Measurements from ENCODE around the gene SHH. TPM values are rescaled to one million over a fixed set of nuclear protein-coding genes. Genes with fewer than 3 reads are reported as not detected.

Gene SHH
- total RNA-seq, 1 experiment from 2014 or later, result 0.26 TPM

DNA sequence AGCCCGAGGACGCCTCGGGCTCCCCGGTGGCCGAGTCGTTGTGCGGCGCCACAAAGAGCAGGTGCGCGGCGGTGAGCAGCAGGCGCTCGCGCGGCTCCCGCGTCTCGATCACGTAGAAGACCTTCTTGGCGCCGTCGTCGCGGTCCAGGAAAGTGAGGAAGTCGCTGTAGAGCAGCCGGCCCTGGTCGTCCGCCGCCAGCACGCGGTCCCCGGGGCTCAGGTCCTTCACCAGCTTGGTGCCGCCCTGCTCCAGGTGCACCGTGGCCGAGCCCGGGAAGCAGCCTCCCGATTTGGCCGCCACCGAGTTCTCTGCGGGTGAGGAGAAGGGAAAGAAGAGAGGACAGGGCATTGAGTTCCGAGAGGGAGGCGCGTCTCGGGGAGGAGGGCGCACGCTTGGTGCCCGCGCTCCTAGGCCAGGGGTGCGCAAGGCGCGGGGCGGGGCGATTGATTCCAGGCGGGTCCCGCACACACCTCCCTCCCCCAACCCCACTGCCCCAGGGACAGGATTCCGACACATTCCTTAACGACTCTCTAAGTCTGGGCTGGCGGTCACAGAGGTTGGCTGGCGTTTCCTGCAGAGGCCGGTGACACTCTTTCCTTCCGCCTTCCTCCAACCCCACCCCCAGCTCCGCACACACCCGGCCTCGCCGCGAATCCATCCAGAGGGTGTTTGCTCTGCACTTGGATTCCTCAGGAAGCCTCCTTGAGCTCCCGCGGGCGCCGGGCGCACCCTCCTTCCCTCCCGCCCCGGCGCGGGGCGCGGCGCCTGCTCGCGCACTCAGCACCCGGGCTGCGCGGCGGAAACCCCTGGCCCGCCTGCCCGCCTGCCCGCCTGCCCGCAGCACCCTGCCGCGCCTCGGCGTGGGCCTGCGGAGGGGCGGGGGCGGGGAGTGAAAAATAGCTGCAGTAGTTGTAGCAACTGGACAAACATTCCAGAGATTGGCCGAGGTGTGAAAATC is 8.6 kb downstream of the SHH start (continued):
- TF ChIP-seq, protein P1, sequence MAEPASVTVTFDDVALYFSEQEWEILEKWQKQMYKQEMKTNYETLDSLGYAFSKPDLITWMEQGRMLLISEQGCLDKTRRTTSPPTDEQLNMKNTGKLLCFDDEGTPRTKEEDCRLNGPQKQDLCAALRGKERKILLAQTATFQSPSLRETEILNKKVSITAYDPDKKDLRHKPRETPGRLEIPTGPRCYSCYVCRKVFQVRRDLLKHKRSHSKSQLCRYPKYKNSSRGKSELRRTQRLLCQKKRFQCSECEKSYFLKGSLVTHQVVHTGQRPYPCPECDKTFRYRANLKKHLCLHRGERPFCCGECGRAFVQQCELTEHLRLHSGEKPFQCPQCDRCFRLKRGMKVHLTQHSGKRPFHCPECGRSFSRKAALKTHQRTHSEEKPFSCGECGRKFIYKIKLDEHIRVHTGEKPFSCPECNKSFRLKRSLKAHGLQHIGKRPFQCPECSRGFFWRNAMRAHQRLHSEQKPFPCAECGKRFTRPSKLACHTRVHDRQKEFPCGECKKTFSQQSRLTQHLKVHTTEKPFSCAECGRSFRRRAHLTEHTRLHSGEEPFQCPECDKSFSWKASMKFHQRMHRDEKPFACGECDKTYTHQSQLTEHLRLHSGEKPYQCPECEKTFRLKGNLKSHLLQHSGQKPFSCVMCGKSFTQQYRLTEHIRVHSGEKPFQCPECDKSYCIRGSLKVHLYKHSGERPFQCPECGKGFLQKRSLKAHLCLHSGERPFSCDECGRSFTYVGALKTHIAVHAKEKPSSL (CRISPR knock-in tag; conservative IDR thresholded peaks at IDR 0.05), result no peak

DNA sequence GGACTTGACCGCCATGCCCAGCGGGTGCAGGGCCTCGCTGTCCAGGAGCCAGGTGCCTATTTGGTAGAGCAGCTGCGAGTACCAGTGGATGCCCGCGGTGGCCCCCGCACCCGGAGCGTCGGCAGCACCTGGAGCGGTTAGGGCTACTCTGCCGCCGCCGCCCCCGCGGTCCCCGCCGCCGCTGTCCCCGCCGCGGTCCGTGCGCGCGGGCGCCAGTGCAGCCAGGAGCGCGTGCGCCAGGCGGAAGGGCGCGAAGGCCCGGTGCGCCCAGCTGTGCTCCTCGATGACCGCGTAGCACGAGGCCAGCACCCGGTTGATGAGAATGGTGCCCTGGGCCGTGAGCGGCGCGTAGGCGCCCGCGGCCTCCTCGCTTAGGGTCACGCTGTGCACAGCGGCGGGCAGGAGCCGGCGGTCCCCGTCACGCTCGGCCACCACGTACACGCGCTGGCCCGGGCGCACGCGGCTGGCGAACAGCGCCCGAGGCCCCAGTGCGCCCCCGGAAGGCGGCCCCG is 9.3 kb downstream of the SHH start:
- peaks cover 96% of the 10 kb centered on the region for H3K27me3 Mint-ChIP-seq (ENCODE audit: low read depth)
- H3K4me3 Mint-ChIP-seq, result no peak overlapping the region
- H3K4me1 Mint-ChIP-seq, result peaks cover 22% of the 10 kb centered on the region
- no peaks in the 10 kb centered on the region for H3K9me3 Mint-ChIP-seq
- DNase-seq (ENCODE audit: low spot score), result no peak
- CTCF ChIA-PET, result no interaction called here
- H3K27ac Mint-ChIP-seq, result no peak overlapping the region
- POLR2A ChIA-PET, result no interaction called here
- ATAC-seq, result no peak
- H3K36me3 Mint-ChIP-seq, result no peaks in the 10 kb centered on the region
- TF ChIP-seq CREM (CRISPR knock-in tag; IDR thresholded peaks at IDR 0.05), result peak; percentile 79; the same call in 1 of the 2 replicates
- peak; percentile 94; the same call in 1 of the 2 replicates for TF ChIP-seq ZNF219 (CRISPR knock-in tag; IDR thresholded peaks at IDR 0.05; ENCODE audit: borderline replicate concordance)
- TF ChIP-seq ZNF138 (CRISPR knock-in tag; conservative IDR thresholded peaks at IDR 0.05), result peak; percentile 91; the same call in 1 of the 2 replicates
- TF ChIP-seq, protein P2, sequence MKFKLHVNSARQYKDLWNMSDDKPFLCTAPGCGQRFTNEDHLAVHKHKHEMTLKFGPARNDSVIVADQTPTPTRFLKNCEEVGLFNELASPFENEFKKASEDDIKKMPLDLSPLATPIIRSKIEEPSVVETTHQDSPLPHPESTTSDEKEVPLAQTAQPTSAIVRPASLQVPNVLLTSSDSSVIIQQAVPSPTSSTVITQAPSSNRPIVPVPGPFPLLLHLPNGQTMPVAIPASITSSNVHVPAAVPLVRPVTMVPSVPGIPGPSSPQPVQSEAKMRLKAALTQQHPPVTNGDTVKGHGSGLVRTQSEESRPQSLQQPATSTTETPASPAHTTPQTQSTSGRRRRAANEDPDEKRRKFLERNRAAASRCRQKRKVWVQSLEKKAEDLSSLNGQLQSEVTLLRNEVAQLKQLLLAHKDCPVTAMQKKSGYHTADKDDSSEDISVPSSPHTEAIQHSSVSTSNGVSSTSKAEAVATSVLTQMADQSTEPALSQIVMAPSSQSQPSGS (CRISPR knock-in tag; IDR thresholded peaks at IDR 0.05; ENCODE audit: borderline replicate concordance, low read depth), result peak; percentile 60; the same call in 1 of the 2 replicates
- no peak for TF ChIP-seq NR1H2 (CRISPR knock-in tag; IDR thresholded peaks at IDR 0.05)
- peak; percentile 99 for TF ChIP-seq FOXP1 (CRISPR knock-in tag; IDR thresholded peaks at IDR 0.05; ENCODE audit: borderline replicate concordance)
- TF ChIP-seq, protein P3, sequence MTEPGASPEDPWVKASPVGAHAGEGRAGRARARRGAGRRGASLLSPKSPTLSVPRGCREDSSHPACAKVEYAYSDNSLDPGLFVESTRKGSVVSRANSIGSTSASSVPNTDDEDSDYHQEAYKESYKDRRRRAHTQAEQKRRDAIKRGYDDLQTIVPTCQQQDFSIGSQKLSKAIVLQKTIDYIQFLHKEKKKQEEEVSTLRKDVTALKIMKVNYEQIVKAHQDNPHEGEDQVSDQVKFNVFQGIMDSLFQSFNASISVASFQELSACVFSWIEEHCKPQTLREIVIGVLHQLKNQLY (CRISPR knock-in tag; IDR thresholded peaks at IDR 0.05), result no peak
- TF ChIP-seq OVOL2 (CRISPR knock-in tag; IDR thresholded peaks at IDR 0.05; ENCODE audit: borderline replicate concordance), result no peak
- TF ChIP-seq, protein P4, sequence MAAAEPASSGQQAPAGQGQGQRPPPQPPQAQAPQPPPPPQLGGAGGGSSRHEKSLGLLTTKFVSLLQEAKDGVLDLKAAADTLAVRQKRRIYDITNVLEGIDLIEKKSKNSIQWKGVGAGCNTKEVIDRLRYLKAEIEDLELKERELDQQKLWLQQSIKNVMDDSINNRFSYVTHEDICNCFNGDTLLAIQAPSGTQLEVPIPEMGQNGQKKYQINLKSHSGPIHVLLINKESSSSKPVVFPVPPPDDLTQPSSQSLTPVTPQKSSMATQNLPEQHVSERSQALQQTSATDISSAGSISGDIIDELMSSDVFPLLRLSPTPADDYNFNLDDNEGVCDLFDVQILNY (CRISPR knock-in tag; IDR thresholded peaks at IDR 0.05), result 0 out of 2 replicates have a peak, but pooled peaks have one; percentile 43
- peak; percentile 66 for TF ChIP-seq NR2C2 (CRISPR knock-in tag; IDR thresholded peaks at IDR 0.05)
- TF ChIP-seq ZNF416 (CRISPR knock-in tag; IDR thresholded peaks at IDR 0.05), result no peak
- TF ChIP-seq PRRX2 (CRISPR knock-in tag; IDR thresholded peaks at IDR 0.05), result no peak
- TF ChIP-seq, protein P1 (CRISPR knock-in tag; conservative IDR thresholded peaks at IDR 0.05), result no peak
- peak; percentile 96 for TF ChIP-seq RELA (CRISPR knock-in tag; IDR thresholded peaks at IDR 0.05; ENCODE audit: borderline replicate concordance)
- TF ChIP-seq, protein P5, sequence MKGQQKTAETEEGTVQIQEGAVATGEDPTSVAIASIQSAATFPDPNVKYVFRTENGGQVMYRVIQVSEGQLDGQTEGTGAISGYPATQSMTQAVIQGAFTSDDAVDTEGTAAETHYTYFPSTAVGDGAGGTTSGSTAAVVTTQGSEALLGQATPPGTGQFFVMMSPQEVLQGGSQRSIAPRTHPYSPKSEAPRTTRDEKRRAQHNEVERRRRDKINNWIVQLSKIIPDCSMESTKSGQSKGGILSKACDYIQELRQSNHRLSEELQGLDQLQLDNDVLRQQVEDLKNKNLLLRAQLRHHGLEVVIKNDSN (CRISPR knock-in tag; IDR thresholded peaks at IDR 0.05), result 0 out of 2 replicates have a peak, but pooled peaks have one; percentile 49
- TF ChIP-seq, protein P6, sequence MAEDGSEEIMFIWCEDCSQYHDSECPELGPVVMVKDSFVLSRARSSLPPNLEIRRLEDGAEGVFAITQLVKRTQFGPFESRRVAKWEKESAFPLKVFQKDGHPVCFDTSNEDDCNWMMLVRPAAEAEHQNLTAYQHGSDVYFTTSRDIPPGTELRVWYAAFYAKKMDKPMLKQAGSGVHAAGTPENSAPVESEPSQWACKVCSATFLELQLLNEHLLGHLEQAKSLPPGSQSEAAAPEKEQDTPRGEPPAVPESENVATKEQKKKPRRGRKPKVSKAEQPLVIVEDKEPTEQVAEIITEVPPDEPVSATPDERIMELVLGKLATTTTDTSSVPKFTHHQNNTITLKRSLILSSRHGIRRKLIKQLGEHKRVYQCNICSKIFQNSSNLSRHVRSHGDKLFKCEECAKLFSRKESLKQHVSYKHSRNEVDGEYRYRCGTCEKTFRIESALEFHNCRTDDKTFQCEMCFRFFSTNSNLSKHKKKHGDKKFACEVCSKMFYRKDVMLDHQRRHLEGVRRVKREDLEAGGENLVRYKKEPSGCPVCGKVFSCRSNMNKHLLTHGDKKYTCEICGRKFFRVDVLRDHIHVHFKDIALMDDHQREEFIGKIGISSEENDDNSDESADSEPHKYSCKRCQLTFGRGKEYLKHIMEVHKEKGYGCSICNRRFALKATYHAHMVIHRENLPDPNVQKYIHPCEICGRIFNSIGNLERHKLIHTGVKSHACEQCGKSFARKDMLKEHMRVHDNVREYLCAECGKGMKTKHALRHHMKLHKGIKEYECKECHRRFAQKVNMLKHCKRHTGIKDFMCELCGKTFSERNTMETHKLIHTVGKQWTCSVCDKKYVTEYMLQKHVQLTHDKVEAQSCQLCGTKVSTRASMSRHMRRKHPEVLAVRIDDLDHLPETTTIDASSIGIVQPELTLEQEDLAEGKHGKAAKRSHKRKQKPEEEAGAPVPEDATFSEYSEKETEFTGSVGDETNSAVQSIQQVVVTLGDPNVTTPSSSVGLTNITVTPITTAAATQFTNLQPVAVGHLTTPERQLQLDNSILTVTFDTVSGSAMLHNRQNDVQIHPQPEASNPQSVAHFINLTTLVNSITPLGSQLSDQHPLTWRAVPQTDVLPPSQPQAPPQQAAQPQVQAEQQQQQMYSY (CRISPR knock-in tag; IDR thresholded peaks at IDR 0.05), result no peak
- no peak for TF ChIP-seq MXD4 (CRISPR knock-in tag; IDR thresholded peaks at IDR 0.05; ENCODE audit: borderline replicate concordance)
- 0 out of 2 replicates have a peak, but pooled peaks have one; percentile 84 for TF ChIP-seq KAT7 (CRISPR knock-in tag; IDR thresholded peaks at IDR 0.05; ENCODE audit: borderline replicate concordance)
- peak; percentile 46; the same call in 1 of the 2 replicates for TF ChIP-seq SP1 (CRISPR knock-in tag; conservative IDR thresholded peaks at IDR 0.05)
- TF ChIP-seq HMGA2 (CRISPR knock-in tag; IDR thresholded peaks at IDR 0.05), result no peak
- TF ChIP-seq, protein P7, sequence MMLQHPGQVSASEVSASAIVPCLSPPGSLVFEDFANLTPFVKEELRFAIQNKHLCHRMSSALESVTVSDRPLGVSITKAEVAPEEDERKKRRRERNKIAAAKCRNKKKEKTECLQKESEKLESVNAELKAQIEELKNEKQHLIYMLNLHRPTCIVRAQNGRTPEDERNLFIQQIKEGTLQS (CRISPR knock-in tag; conservative IDR thresholded peaks at IDR 0.05), result no peak

Data from WTC11 (cell line).